ENCODE results near the gene SH2D2A. TPM values are rescaled to one million over a fixed set of nuclear protein-coding genes. Genes with fewer than 3 reads are reported as not detected.

The SH2D2A gene
- total and polyA plus RNA-seq, 4 donors, result 0.33 to 0.53 (median 0.51) TPM; not detected in 1

GRCh38 chr1:156841295-156841855 lies 24.7 kb upstream of the SH2D2A start:
- Histone ChIP-seq H3K4me1 (ENCODE audit: control insufficient read depth, insufficient read depth, low read length) (peaks cover 17% of the 10 kb centered on the region), H3K36me3 (ENCODE audit: control insufficient read depth, insufficient read depth, low read length) (no peaks in the 10 kb centered on the region), H3K4me3 (ENCODE audit: low read depth, low read length) (no peak overlapping the region), H3K27ac (ENCODE audit: low read depth, low read length) (no peak overlapping the region), H3K9me3 (ENCODE audit: control insufficient read depth, insufficient read depth, low read length) (no peaks in the 10 kb centered on the region), H3K27me3 (ENCODE audit: control insufficient read depth, insufficient read depth, low read length) (peaks cover 50% of the 10 kb centered on the region)
- DNase-seq (ENCODE audit: low read depth in 4 of 6, low spot score in 6 of 6), result no peak
- 74% methylated on average over 8 of the region's 16 CpGs for WGBS (ENCODE audit: insufficient coverage)

- DNase-seq (ENCODE audit: low read depth in 4 of 6, low spot score in 6 of 6), result no peak
- Histone ChIP-seq H3K27me3 (ENCODE audit: control insufficient read depth, insufficient read depth, low read length) (peaks cover 49% of the 10 kb centered on the region), H3K9me3 (ENCODE audit: control insufficient read depth, insufficient read depth, low read length) (no peaks in the 10 kb centered on the region), H3K4me1 (ENCODE audit: control insufficient read depth, insufficient read depth, low read length) (peaks cover 17% of the 10 kb centered on the region), H3K27ac (ENCODE audit: low read depth, low read length) (no peak overlapping the region), H3K36me3 (ENCODE audit: control insufficient read depth, insufficient read depth, low read length) (no peaks in the 10 kb centered on the region), H3K4me3 (ENCODE audit: low read depth, low read length) (no peak overlapping the region)
- WGBS (ENCODE audit: insufficient coverage), result 68% methylated on average over 14 of the region's 14 CpGs
These were observed 24.2 kb upstream of the SH2D2A start for GRCh38 chr1:156840898-156841279.

- peaks cover 43% of the 10 kb centered on the region for H3K27me3 ChIP-seq (ENCODE audit: control insufficient read depth, insufficient read depth, low read length)
- 63% methylated on average over 5 of the region's 8 CpGs for WGBS (ENCODE audit: insufficient coverage)
- H3K4me3 ChIP-seq (ENCODE audit: low read depth, low read length), result no peak overlapping the region
- no peaks in the 10 kb centered on the region for H3K36me3 ChIP-seq (ENCODE audit: control insufficient read depth, insufficient read depth, low read length)
- peaks cover 14% of the 10 kb centered on the region for H3K4me1 ChIP-seq (ENCODE audit: control insufficient read depth, insufficient read depth, low read length)
- DNase-seq (ENCODE audit: low read depth in 4 of 6, low spot score in 6 of 6), result no peak
- no peaks in the 10 kb centered on the region for H3K9me3 ChIP-seq (ENCODE audit: control insufficient read depth, insufficient read depth, low read length)
- no peak overlapping the region for H3K27ac ChIP-seq (ENCODE audit: low read depth, low read length)
These were observed 23.7 kb upstream of the SH2D2A start for GRCh38 chr1:156840186-156840897.

DNA sequence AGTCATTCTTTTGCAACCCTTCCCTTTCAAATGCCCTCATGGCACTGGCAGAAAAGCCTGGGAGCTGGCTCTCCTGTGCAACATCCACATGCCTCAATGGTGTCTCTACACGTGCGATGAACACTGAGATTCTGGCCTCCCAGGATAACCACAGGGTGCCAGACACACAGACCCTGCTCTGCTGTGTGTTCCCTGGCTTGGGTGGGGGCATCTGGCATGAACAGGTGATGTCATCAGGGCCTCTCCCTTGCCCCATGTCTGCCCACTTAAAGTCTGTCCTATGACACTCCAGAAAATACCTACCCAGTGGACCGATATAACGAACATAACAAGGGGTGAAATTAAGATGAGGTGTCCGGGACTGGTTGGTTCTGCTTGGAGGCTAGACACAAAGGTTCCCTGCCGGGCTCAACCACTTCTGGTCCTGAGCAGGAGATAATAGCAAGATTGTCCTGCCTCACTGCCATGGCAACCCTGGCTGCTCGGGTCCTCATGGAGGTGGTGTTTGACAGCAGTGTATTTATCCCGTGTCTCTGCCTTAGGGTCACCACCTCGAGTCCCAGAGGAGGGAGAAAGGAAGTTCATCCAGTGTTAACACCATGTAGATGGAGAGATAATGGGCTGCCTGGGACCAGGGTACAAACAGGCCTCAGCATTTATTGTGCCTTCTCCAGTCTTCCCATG lies 22.9 kb upstream of the SH2D2A start:
- Histone ChIP-seq H3K36me3 (ENCODE audit: control insufficient read depth, insufficient read depth, low read length) (no peaks in the 10 kb centered on the region), H3K27me3 (ENCODE audit: control insufficient read depth, insufficient read depth, low read length) (peaks cover 37% of the 10 kb centered on the region), H3K27ac (ENCODE audit: low read depth, low read length) (no peak overlapping the region), H3K4me1 (ENCODE audit: control insufficient read depth, insufficient read depth, low read length) (peaks cover 7% of the 10 kb centered on the region), H3K9me3 (ENCODE audit: control insufficient read depth, insufficient read depth, low read length) (no peaks in the 10 kb centered on the region), H3K4me3 (ENCODE audit: low read depth, low read length) (no peak overlapping the region)
- no peak for DNase-seq (ENCODE audit: low read depth in 4 of 6, low spot score in 6 of 6)
- 16% methylated on average over 7 of the region's 9 CpGs for WGBS (ENCODE audit: insufficient coverage)

GRCh38 chr1:156838972-156839371 lies 22.3 kb upstream of the SH2D2A start:
- Histone ChIP-seq H3K27me3 (ENCODE audit: control insufficient read depth, insufficient read depth, low read length) (peaks cover 33% of the 10 kb centered on the region), H3K27ac (ENCODE audit: low read depth, low read length) (no peak overlapping the region), H3K4me1 (ENCODE audit: control insufficient read depth, insufficient read depth, low read length) (peaks cover 6% of the 10 kb centered on the region), H3K9me3 (ENCODE audit: control insufficient read depth, insufficient read depth, low read length) (no peaks in the 10 kb centered on the region), H3K36me3 (ENCODE audit: control insufficient read depth, insufficient read depth, low read length) (no peaks in the 10 kb centered on the region), H3K4me3 (ENCODE audit: low read depth, low read length) (no peak overlapping the region)
- WGBS (ENCODE audit: insufficient coverage), result 22% methylated on average over 7 of the region's 7 CpGs
- DNase-seq (ENCODE audit: low read depth in 4 of 6, low spot score in 6 of 6), result peak in 1 of 6 donors; percentile 45

- DNase-seq (ENCODE audit: low read depth in 4 of 6, low spot score in 6 of 6), result no peak
- 83% methylated on average over 4 of the region's 4 CpGs for WGBS (ENCODE audit: insufficient coverage)
- H3K36me3 ChIP-seq (ENCODE audit: control insufficient read depth, insufficient read depth, low read length), result no peaks in the 10 kb centered on the region
- H3K4me1 ChIP-seq (ENCODE audit: control insufficient read depth, insufficient read depth, low read length), result peaks cover 6% of the 10 kb centered on the region
- H3K9me3 ChIP-seq (ENCODE audit: control insufficient read depth, insufficient read depth, low read length), result no peaks in the 10 kb centered on the region
- H3K27me3 ChIP-seq (ENCODE audit: control insufficient read depth, insufficient read depth, low read length), result peaks cover 17% of the 10 kb centered on the region
- H3K27ac ChIP-seq (ENCODE audit: low read depth, low read length), result no peak overlapping the region
- no peak overlapping the region for H3K4me3 ChIP-seq (ENCODE audit: low read depth, low read length)
These were observed 20.2 kb upstream of the SH2D2A start for GRCh38 chr1:156836892-156837291.

DNA sequence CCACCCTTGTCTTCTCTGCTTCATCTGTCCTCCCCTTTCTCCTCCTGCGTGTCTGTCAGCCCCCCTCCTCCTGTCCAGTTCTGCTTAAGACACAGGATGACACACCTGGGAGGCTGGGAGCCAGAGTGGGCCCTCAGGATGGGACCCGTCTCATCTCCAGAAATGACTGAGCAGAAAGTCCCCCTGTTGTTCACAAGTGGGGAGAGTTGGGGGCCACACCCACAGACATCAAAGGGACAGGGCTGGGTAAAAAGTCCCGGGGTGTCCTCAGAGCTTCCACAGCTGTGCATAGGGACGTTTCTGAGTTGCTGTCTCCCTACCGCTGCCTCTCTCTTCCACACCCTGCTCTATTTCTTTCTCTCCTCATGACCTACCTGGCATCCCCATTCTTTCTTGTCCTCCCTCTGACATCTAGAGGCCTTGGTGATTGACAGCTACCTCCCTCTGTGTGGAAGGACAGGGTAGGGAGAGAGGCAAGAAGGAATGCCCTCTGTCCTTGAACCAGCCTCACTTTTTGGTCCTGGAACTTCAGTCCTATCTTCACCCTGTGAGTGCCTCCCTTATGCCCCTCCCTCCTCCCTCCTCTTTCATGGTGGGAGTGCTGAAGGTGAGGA lies 19.5 kb upstream of the SH2D2A start:
- WGBS (ENCODE audit: insufficient coverage), result 59% methylated on average over 4 of the region's 5 CpGs
- Histone ChIP-seq H3K4me3 (ENCODE audit: low read depth, low read length) (no peak overlapping the region), H3K4me1 (ENCODE audit: control insufficient read depth, insufficient read depth, low read length) (peaks cover 6% of the 10 kb centered on the region), H3K27me3 (ENCODE audit: control insufficient read depth, insufficient read depth, low read length) (peaks cover 17% of the 10 kb centered on the region), H3K9me3 (ENCODE audit: control insufficient read depth, insufficient read depth, low read length) (no peaks in the 10 kb centered on the region), H3K36me3 (ENCODE audit: control insufficient read depth, insufficient read depth, low read length) (no peaks in the 10 kb centered on the region), H3K27ac (ENCODE audit: low read depth, low read length) (no peak overlapping the region)
- no peak for DNase-seq (ENCODE audit: low read depth in 4 of 6, low spot score in 6 of 6)

DNA sequence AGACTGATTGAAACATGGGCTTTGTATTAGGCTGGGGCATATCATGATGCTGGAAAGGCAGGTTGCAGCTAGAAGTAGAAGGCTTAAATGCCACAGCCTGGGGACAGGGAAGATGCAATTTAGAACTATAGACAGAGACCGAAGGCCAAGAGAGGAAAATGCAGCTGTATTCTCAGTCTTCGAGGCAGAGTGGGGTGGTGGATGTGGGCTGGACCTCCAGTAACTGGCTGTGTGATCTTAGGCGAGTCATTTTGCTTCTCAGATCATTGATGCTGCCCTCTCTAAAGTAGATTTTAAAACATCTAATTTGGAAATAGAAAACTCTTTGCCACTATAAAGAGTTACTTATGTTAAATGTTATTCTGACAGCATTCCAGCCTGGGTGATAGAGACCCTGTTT lies 17.7 kb upstream of the SH2D2A start:
- Histone ChIP-seq H3K9me3 (ENCODE audit: control insufficient read depth, insufficient read depth, low read length) (no peaks in the 10 kb centered on the region), H3K36me3 (ENCODE audit: control insufficient read depth, insufficient read depth, low read length) (no peaks in the 10 kb centered on the region), H3K27me3 (ENCODE audit: control insufficient read depth, insufficient read depth, low read length) (peaks cover 16% of the 10 kb centered on the region), H3K4me3 (ENCODE audit: low read depth, low read length) (no peak overlapping the region), H3K4me1 (ENCODE audit: control insufficient read depth, insufficient read depth, low read length) (peaks cover 4% of the 10 kb centered on the region), H3K27ac (ENCODE audit: low read depth, low read length) (no peak overlapping the region)
- WGBS (ENCODE audit: insufficient coverage), result no CpG with 5 or more reads among the region's 3 CpGs
- no peak for DNase-seq (ENCODE audit: low read depth in 4 of 6, low spot score in 6 of 6)

GRCh38 chr1:156833603-156834002 lies 17.0 kb upstream of the SH2D2A start:
- Histone ChIP-seq H3K27ac (ENCODE audit: low read depth, low read length) (no peak overlapping the region), H3K4me3 (ENCODE audit: low read depth, low read length) (no peak overlapping the region), H3K4me1 (ENCODE audit: control insufficient read depth, insufficient read depth, low read length) (no peaks in the 10 kb centered on the region), H3K9me3 (ENCODE audit: control insufficient read depth, insufficient read depth, low read length) (no peaks in the 10 kb centered on the region), H3K27me3 (ENCODE audit: control insufficient read depth, insufficient read depth, low read length) (peaks cover 12% of the 10 kb centered on the region), H3K36me3 (ENCODE audit: control insufficient read depth, insufficient read depth, low read length) (no peaks in the 10 kb centered on the region)
- WGBS (ENCODE audit: insufficient coverage), result 20% methylated on average over 1 of the region's 2 CpGs
- no peak for DNase-seq (ENCODE audit: low read depth in 4 of 6, low spot score in 6 of 6)
